GM18511 (cell line): ENCODE measurements around the gene AMBN.

Experiments
- ATAC-seq: cut with Tn5 transposase; IDR thresholded peaks from one replicate; pipeline ENCODE4 v1.9.1; 2021; ENCODE audit warnings: mild to moderate bottlenecking, moderate library complexity; ENCODE audit not compliant: unreplicated experiment

AMBN gene, protein sequence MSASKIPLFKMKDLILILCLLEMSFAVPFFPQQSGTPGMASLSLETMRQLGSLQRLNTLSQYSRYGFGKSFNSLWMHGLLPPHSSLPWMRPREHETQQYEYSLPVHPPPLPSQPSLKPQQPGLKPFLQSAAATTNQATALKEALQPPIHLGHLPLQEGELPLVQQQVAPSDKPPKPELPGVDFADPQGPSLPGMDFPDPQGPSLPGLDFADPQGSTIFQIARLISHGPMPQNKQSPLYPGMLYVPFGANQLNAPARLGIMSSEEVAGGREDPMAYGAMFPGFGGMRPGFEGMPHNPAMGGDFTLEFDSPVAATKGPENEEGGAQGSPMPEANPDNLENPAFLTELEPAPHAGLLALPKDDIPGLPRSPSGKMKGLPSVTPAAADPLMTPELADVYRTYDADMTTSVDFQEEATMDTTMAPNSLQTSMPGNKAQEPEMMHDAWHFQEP

GRCh38 chr4:70591955-70592582 lies at the start of gene AMBN:
TSS of gene AMBN (plus strand) at chr4:70592256. CDS start at chr4:70592359, 103 bp downstream.
- ATAC-seq, result no peak

DNA sequence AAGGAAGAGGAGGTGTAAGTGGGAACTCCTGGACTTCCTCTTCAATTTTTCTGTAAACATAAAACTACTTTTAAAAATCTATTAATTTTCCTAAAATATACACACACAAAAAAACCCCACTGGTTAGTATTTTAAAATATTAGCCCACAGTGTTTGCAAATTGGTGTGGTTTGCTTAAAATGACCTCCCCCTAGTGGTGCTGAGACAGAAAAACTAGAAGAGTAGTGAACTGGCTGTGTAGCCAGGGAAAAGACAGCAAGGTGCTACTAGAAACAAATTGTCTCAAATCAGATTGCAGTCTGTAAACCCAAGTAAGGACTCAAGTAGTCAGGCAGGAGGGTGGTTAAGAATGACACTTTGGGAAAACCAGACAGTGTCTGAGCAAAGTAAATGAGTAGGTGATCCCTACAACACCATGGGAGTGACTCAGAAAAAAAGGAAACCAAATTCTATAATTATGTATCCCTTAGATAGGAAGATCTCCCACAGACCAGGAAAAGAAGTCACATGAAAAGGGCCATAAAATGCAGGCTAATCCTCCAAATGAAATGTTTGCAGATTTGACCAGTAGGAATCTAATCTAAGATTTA lies 47.7 kb upstream of the AMBN start:
- peak; percentile 73 for ATAC-seq

DNA sequence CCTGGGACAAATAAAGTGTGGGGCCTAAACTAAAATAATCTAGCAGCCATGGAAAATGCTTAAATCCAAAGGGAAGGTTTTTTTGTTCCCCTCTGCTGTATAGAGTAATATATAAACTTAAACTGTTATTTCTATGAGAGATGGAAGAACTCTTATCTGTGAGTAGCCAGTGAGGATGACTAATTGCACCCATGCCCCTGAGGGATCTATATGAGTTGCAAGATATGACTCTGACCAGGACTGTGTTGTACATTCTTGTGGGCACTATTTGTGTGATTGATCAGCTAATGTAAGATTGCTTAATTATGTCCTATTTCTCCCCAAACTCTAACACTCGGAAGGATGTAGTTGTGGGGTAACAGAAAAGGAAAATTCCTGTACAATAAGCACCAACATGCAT lies 35.2 kb upstream of the AMBN start:
- ATAC-seq, result no peak

- ATAC-seq, result peak; percentile 79
Observed at GRCh38 chr4:70559211-70559830, 32.7 kb upstream of the AMBN start.

GRCh38 chr4:70559924-70560323 lies 32.1 kb upstream of the AMBN start:
- ATAC-seq, result no peak

DNA sequence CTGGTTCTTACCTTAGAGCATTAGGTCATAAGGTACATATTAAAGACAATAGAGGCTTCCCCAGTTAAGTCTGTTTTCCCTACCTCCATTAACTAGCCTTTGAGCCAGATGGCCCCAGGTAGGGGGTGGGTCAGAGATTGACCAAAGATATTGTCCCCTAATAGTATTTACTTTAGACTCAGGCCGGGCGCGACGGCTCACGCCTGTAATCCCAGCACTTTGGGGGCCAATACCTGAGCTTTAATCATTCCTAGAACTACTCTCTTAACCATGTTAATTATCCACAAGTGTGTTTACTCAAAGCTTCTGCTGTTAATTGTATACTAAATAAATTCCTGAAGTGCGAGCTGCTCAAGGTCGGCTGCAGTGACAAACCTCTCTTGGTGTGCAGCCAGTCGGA lies 28.0 kb upstream of the AMBN start:
- no peak for ATAC-seq

DNA sequence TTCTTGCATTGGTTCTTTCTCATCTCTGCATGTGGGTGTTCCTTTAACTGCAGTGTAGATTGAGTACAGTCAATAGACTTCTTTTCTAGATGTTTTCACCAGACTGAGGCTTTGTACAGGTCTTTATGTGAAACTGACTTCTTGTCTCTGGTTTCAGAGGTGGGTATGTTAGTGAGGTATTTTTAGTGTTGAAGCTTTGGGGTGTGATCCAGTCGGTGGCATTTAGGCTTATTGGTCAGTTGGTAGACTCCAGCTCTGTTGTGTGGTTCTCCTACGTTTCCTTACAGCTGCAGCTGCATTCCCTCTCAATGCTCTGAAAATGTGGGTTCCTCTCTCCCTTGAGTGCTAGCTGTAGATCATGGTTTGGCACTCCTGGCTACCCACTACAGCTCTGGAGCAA lies 21.3 kb upstream of the AMBN start:
- no peak for ATAC-seq

GRCh38 chr4:70571772-70572171 lies 20.3 kb upstream of the AMBN start:
- ATAC-seq, result no peak

- ATAC-seq, result no peak
Observed at GRCh38 chr4:70575964-70576363, 16.1 kb upstream of the AMBN start.

- ATAC-seq, result no peak
Observed at GRCh38 chr4:70577220-70577927, 14.7 kb upstream of the AMBN start.

- no peak for ATAC-seq
Observed at GRCh38 chr4:70581980-70582379, 10.1 kb upstream of the AMBN start.

GRCh38 chr4:70583952-70584834 lies 7.9 kb upstream of the AMBN start:
- no peak for ATAC-seq

DNA sequence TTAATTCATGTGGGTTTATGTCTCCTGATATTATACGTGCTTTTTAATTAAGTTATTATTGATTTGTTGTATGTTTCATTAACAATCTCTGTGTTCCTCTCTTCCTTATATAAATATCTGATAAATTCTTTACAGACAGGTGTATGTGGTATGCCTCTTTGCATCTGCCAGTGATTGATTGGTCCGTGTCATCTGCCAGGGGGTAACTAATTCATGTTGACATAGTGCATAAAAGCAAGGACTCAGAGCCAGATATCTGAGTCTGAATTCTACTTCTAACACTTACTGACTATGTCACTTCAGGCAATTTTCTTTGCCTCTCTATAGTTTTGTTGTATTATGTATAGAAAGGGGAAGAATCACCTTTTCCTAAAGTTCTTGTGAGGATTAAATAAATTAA lies 5.2 kb upstream of the AMBN start:
- no peak for ATAC-seq

DNA sequence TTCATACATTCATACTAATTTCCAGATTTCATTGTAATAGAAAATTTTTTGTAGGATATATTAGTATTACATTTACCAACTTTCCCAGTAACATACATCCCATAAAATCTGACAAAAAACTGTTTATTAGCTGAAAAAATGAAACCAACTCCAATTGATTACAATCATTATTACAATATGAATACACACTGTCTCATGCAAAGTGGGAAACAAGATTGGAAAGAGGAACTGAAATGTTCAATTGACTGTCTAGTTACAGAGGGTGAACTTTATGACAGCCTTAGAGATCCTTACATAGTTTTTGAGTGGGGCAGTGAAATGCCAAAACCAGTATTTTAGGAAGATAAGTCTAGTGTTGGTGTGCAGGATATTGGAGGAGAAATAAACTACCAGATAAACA lies 2.3 kb upstream of the AMBN start:
- ATAC-seq, result peak; percentile 99

GRCh38 chr4:70594196-70594595 lies 2.1 kb downstream of the AMBN start:
- ATAC-seq, result no peak

- no peak for ATAC-seq
Observed at GRCh38 chr4:70600305-70600704, 8.2 kb downstream of the AMBN start.

GRCh38 chr4:70600977-70601376 lies 8.9 kb downstream of the AMBN start:
- peak; percentile 7 for ATAC-seq

- ATAC-seq, result peak; percentile 99
Observed at GRCh38 chr4:70601422-70602039, 9.5 kb downstream of the AMBN start.

- ATAC-seq, result no peak
Observed at GRCh38 chr4:70603856-70604255, 11.8 kb downstream of the AMBN start.

- no peak for ATAC-seq
Observed at GRCh38 chr4:70606459-70606858, 14.4 kb downstream of the AMBN start.
